Gastroesophageal sphincter (tissue), 3 donors: ENCODE measurements around the gene SLC29A3.

Experiments
- CTCF ChIP-seq, 4 experiments: fragments of 200-600 bp in 2 of 4; fragments of 450-650 bp in 2 of 4; sonication (generic) in 1 of 4; IDR thresholded peaks; one replicate each; pipeline ENCODE4 v1.5.1; 2017 to 2019; ENCODE audit warnings: antibody characterized with exemption in 4 of 4, mild to moderate bottlenecking in 2 of 4, moderate library complexity in 2 of 4
- EP300 ChIP-seq: sonication (generic); formaldehyde crosslinking; IDR thresholded peaks from one replicate; pipeline ENCODE4 v1.6.1; 2017; ENCODE audit warnings: antibody characterized with exemption, mild to moderate bottlenecking
- POLR2A ChIP-seq, 2 donors: fragments of 450-650 bp; IDR thresholded peaks; one replicate each; pipeline ENCODE4 v1.6.1; 2017; ENCODE audit warnings: antibody characterized with exemption in 2 of 2, mild to moderate bottlenecking in 2 of 2, moderate library complexity in 1 of 2
- POLR2AphosphoS5 ChIP-seq: sonication (generic); formaldehyde crosslinking; IDR thresholded peaks from one replicate; pipeline ENCODE4 v1.6.1; 2017; ENCODE audit warnings: antibody characterized with exemption

- no peak for TF ChIP-seq POLR2A (IDR thresholded peaks at IDR 0.05)
- TF ChIP-seq CTCF (IDR thresholded peaks at IDR 0.05) = no peak
- no peak for TF ChIP-seq POLR2AphosphoS5
- no peak for TF ChIP-seq EP300
Measured at GRCh38 chr10:71404503-71405295, 85.6 kb downstream of the SLC29A3 start.
